22Rv1 (cell line): ENCODE data around the gene RABL3.

Experiments
- ZFX ChIP-seq: fragments of 450-650 bp; IDR thresholded peaks from 2 replicates; pipeline ENCODE4 v1.6.1; 2017; ENCODE audit warnings: antibody characterized with exemption, borderline replicate concordance
- TF ChIP-seq, protein P1 (sequence below): fragments of 450-650 bp; IDR thresholded peaks from 2 replicates; pipeline ENCODE4 v1.5.1; 2017; ENCODE audit warnings: mild to moderate bottlenecking

GRCh38 chr3:120730576-120731542 is 11.5 kb downstream of the RABL3 start:
- TF ChIP-seq, protein P1, sequence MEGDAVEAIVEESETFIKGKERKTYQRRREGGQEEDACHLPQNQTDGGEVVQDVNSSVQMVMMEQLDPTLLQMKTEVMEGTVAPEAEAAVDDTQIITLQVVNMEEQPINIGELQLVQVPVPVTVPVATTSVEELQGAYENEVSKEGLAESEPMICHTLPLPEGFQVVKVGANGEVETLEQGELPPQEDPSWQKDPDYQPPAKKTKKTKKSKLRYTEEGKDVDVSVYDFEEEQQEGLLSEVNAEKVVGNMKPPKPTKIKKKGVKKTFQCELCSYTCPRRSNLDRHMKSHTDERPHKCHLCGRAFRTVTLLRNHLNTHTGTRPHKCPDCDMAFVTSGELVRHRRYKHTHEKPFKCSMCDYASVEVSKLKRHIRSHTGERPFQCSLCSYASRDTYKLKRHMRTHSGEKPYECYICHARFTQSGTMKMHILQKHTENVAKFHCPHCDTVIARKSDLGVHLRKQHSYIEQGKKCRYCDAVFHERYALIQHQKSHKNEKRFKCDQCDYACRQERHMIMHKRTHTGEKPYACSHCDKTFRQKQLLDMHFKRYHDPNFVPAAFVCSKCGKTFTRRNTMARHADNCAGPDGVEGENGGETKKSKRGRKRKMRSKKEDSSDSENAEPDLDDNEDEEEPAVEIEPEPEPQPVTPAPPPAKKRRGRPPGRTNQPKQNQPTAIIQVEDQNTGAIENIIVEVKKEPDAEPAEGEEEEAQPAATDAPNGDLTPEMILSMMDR = no peak
- TF ChIP-seq ZFX = no peak
